NCI-H1105 treated with DMSO at 0.1 percent for 48 hours (cell line): ENCODE data around the gene C1RL.
"Not testable (repeated sequence)": the region's sequence is repeated elsewhere in the genome, so short reads cannot be mapped to it uniquely, and the experiment has no call there.

ENCODE experiments used
- DNase-seq: peaks from one replicate; lab custom pipeline; 2025; lab: John Stamatoyannopoulos, UW

The C1RL gene

GRCh38 chr12:7114851-7115250 lies 5.8 kb upstream of the C1RL start:
- DNase-seq, result no peak

- DNase-seq, result no peak
Measured at GRCh38 chr12:7114008-7114407, 5.0 kb upstream of the C1RL start.

GRCh38 chr12:7113389-7113871 lies 4.4 kb upstream of the C1RL start:
- peak; percentile 45 for DNase-seq

GRCh38 chr12:7112041-7112440 lies 3.0 kb upstream of the C1RL start:
- no peak for DNase-seq

- DNase-seq, result no peak
Measured at GRCh38 chr12:7110661-7111060, 1.6 kb upstream of the C1RL start.

GRCh38 chr12:7109572-7109920 lies 532 bp upstream of the C1RL start:
- no peak for DNase-seq

- DNase-seq, result peak; percentile 51
Measured at GRCh38 chr12:7108003-7108795, 815 bp downstream of the C1RL start.

GRCh38 chr12:7107636-7108002 lies 1.4 kb downstream of the C1RL start:
- DNase-seq, result peak; percentile 2

- DNase-seq, result not testable (repeated sequence)
Measured at GRCh38 chr12:7107181-7107580, 1.8 kb downstream of the C1RL start.

GRCh38 chr12:7106082-7106481 lies 2.9 kb downstream of the C1RL start:
- no peak for DNase-seq

- DNase-seq, result no peak
Measured at GRCh38 chr12:7103837-7104584, 5.0 kb downstream of the C1RL start.

GRCh38 chr12:7102582-7102981 lies 6.4 kb downstream of the C1RL start:
- no peak for DNase-seq

GRCh38 chr12:7101694-7102131 lies 7.3 kb downstream of the C1RL start:
- DNase-seq, result no peak

GRCh38 chr12:7101047-7101693 lies 7.8 kb downstream of the C1RL start:
- DNase-seq, result no peak

GRCh38 chr12:7100239-7100638 lies 8.8 kb downstream of the C1RL start:
- DNase-seq, result peak; percentile 41

GRCh38 chr12:7099290-7099996 lies 9.6 kb downstream of the C1RL start:
- DNase-seq, result peak; percentile 81

GRCh38 chr12:7096979-7097378 lies 12.0 kb downstream of the C1RL start:
- DNase-seq, result peak; percentile 7

GRCh38 chr12:7096006-7096932 lies 12.7 kb downstream of the C1RL start:
- DNase-seq, result no peak

- DNase-seq, result no peak
Measured at GRCh38 chr12:7093892-7094291, 15.1 kb downstream of the C1RL start.

- no peak for DNase-seq
Measured at GRCh38 chr12:7093486-7093885, 15.5 kb downstream of the C1RL start.

- no peak for DNase-seq
Measured at GRCh38 chr12:7092986-7093460, 16.0 kb downstream of the C1RL start.
